ENCODE measurements around the gene FZD10. TPM values are rescaled to one million over a fixed set of nuclear protein-coding genes. Genes with fewer than 3 reads are reported as not detected.

The FZD10 gene
- total RNA-seq, 1 donor from 2014 or later: 1.0 TPM

- no peak for DNase-seq (ENCODE audit: low read depth)
- TF ChIP-seq CTCF (conservative IDR thresholded peaks at IDR 0.05; ENCODE audit: low read depth, low read length): no peak
- H3K4me3 ChIP-seq (ENCODE audit: low read depth, low read length): no peak overlapping the region
Measured at GRCh38 chr12:130164216-130164542, 1.9 kb downstream of the FZD10 start.

- TF ChIP-seq CTCF (conservative IDR thresholded peaks at IDR 0.05; ENCODE audit: low read depth, low read length): no peak
- H3K4me3 ChIP-seq (ENCODE audit: low read depth, low read length): no peak overlapping the region
- no peak for DNase-seq (ENCODE audit: low read depth)
Measured at GRCh38 chr12:130164936-130165335, 2.7 kb downstream of the FZD10 start.

GRCh38 chr12:130166306-130166705, 4.0 kb downstream of the FZD10 start:
- no peak for DNase-seq (ENCODE audit: low read depth)
- TF ChIP-seq CTCF (conservative IDR thresholded peaks at IDR 0.05; ENCODE audit: low read depth, low read length): no peak
- no peak overlapping the region for H3K4me3 ChIP-seq (ENCODE audit: low read depth, low read length)

GRCh38 chr12:130167537-130167936, 5.3 kb downstream of the FZD10 start:
- TF ChIP-seq CTCF (conservative IDR thresholded peaks at IDR 0.05; ENCODE audit: low read depth, low read length): no peak
- DNase-seq (ENCODE audit: low read depth): no peak
- H3K4me3 ChIP-seq (ENCODE audit: low read depth, low read length): no peak overlapping the region

- no peak overlapping the region for H3K4me3 ChIP-seq (ENCODE audit: low read depth, low read length)
- no peak for TF ChIP-seq CTCF (conservative IDR thresholded peaks at IDR 0.05; ENCODE audit: low read depth, low read length)
Measured at GRCh38 chr12:130169256-130169655, 7.0 kb downstream of the FZD10 start.

GRCh38 chr12:130169924-130170323, 7.7 kb downstream of the FZD10 start:
- no peak for TF ChIP-seq CTCF (conservative IDR thresholded peaks at IDR 0.05; ENCODE audit: low read depth, low read length)

More at GRCh38 chr12:130169256-130169655, 7.0 kb downstream of the FZD10 start:
- no peak for DNase-seq (ENCODE audit: low read depth)

GRCh38 chr12:130170611-130171010, 8.3 kb downstream of the FZD10 start:
- no peak for DNase-seq (ENCODE audit: low read depth)
- no peak for TF ChIP-seq CTCF (conservative IDR thresholded peaks at IDR 0.05; ENCODE audit: low read depth, low read length)
- no peak overlapping the region for H3K4me3 ChIP-seq (ENCODE audit: low read depth, low read length)

More at GRCh38 chr12:130169924-130170323, 7.7 kb downstream of the FZD10 start:
- no peak for DNase-seq (ENCODE audit: low read depth)
- H3K4me3 ChIP-seq (ENCODE audit: low read depth, low read length): no peak overlapping the region

All from epithelial cell of proximal tubule (primary cell).